GM18868 (cell line): Measurements from ENCODE around the gene CDC26.
A peak's percentile ranks its signal among the peaks of the same experiment; 100 is the strongest.
"Not testable (repeated sequence)": the region's sequence is repeated elsewhere in the genome, so short reads cannot be mapped to it uniquely, and the experiment has no call there.

Experiments used
- ATAC-seq: cut with Tn5 transposase; IDR thresholded peaks from one replicate; pipeline ENCODE4 v1.9.1; 2021; ENCODE audit warnings: mild to moderate bottlenecking, moderate library complexity; ENCODE audit not compliant: unreplicated experiment

The CDC26 gene

DNA sequence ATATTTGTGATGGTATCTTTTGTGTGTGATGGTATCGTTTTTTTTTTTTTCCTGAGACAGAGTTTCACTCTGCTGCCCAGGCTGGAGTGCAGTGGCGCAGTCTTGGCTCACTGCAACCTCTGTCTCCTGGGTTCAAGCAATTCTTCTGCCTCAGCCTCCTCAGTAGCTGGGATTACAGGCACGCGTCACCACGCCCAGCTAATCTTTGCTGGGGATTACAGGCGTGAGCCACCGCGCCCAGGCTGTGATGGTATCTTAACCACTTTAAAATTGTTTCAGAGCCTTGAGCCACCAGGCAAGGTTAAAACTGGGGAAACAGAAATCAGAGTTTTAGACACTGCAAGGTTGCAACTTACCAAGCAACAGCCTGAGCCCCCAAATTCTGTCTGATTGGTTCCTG is 20.9 kb upstream of the CDC26 start:
- not testable (repeated sequence) for ATAC-seq

DNA sequence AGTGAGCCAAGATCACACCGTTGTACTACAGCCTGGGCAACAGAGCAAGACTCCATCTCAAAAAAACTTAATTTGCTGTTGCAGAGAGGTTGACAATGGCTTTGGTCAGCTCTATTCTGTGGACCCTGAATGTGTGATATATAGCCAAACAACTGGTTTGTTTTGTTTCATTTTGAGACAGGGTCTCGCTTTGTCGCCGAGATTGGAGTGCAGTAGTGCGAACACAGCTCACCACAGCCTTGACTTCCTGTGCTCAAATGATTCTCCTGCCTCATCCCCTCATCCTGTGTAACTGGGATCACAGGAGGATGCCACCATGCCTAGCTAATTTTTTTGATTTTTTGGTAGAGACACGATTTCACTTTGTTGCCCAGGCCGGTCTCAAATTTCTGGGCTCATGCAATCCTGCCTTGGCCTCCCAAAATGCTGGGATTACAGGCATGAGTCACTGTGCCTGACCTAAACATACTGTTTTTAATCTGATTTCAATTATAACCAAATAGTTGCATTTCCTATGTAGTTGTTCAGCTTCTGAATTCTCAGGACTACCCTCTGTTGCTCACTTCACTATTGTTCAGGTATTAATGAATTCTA is 18.0 kb upstream of the CDC26 start:
- ATAC-seq = no peak

DNA sequence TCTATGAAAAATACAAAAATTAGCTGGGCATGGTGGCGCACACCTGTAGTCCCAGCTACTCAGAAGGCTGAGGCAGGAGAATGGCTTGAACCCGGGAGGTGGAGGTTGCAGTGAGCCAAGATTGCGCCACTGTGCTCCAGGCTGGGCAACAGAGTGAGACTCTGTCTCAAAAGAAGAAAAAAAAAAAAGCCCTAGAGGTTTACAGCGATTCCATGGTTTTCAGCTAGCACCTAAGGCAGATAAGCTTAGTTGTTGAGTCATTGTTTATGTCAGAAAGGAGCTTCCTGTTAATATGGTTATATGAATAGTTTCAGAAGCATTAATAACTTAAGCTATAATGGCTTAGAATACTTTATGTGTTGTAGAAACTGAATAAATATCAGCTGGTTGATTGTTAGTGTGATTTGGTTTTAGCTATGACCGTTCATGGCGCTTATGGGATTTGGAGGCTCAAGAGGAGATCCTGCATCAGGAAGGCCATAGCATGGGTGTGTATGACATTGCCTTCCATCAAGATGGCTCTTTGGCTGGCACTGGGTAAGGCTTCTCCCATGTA is 14.8 kb upstream of the CDC26 start:
- no peak for ATAC-seq

DNA sequence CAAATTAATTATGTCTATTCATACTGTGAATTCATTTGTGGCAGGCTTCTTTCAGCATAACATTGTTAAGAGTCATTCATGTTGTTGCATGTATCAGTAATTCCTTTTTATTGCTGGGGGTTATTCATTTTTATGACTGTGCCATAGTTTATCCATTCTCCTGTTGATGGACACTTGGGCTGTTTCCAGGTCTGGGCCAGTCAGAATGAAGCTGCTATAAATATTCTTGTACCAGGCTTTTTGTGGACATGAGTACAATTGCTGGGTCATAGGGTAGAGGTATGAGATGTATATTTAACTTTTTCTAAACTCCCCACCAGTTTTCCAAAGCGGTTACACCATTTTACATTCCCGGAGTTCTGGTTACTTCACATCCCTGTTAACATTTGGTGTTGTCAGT is 13.7 kb upstream of the CDC26 start:
- ATAC-seq = no peak

DNA sequence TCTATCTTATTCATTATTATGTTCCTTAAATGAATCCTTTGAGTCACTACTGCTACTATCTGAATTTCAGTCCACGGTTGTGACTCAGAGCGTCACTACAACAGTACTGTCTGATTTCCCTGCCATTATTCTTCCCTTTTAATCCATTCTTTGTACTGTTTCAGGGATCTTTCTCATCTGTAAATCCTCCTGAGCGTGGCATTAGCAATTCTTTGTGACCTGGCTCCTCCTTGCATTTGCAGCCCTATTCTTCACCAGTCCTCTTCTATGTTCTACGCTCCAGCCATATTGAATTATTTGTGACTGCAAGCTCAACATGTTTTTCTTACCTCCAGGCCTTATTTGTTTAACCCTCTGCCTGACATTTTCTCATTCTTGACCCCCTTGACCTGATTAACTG is 6.0 kb upstream of the CDC26 start:
- no peak for ATAC-seq

DNA sequence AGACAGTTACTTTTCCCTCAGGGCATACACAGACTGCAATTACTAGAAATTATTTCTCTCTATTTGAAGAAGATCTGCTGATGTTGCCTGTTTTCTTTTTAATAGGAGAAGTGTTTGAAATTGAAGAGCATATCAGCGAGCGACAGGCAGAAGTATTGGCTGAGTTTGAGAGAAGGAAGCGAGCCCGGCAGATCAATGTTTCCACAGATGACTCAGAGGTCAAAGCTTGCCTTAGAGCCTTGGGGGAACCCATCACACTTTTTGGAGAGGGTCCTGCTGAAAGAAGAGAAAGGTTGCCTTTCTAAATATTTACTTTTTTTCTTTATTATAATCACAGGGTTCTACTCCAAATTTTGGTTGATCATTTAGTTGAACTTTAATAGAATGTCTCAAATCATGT is 3.5 kb upstream of the CDC26 start:
- no peak for ATAC-seq

DNA sequence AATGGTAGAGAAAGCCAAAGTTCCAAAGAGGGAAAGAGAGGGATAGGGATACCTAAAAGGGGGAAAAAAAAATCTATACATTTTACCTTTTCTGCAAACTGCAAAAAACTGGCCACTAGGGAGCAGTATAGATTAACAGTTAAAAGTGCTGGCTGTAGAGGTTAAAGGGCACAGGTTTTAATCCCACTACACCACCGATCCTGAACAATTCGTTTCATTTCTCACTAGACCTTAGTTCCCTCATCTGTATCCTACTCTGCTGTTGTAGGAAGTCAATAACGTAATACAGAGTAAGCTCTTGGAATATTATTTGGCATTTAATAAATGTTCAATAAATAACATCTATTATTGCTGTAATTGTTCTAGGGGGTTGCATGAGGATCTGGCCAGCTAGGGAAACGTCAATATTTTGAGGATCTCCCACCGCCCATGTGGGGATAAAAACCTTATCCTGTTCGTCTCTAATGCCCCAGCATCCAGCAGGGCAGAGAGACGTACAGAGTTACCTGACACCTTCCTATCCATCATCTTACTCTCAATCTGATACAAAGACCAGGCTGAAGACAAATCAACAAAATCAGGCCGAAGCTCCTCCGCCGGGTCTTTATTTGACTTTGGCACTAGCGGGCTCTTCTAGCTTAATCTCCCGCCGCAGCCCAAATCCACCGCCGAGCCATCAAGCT is 757 bp downstream of the CDC26 start:
- no peak for ATAC-seq

DNA sequence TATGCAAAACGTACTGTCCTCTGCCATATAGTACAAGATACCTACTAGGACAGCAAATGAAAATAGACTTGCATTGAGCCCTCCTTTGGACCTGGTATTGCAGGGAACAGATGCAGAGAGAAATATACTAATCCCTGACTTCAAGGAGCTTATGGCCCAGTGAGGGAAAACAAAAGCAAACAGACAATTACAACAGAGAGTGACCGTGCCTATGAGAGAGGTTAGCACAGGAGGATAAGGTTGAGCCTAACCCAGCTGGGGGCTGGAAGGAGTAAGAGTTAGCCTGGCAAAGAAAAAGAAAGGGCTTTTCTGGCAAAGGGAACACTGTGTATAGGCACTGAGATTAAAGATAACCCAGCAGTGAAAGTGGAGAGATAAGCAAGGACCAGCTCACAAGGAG is 5.5 kb downstream of the CDC26 start:
- ATAC-seq = no peak

DNA sequence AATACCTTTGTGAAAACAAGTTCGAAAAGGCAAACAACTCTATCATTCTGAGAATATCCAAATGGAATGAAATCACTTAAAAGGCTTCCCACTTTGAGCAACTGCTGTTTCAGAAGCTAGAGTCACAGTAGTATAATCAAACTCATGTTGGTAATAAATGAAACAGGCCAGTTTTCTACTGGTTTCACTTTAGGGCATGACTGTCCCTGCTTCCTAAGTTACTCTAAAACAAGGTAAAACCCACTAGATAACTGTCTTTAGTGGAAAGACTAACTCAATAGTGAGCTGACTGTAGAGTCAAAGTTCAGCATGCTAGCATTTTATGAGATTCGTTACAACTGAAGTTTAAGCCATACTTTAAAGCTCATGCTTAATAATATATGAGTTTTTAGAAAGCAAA is 6.0 kb downstream of the CDC26 start:
- no peak for ATAC-seq

DNA sequence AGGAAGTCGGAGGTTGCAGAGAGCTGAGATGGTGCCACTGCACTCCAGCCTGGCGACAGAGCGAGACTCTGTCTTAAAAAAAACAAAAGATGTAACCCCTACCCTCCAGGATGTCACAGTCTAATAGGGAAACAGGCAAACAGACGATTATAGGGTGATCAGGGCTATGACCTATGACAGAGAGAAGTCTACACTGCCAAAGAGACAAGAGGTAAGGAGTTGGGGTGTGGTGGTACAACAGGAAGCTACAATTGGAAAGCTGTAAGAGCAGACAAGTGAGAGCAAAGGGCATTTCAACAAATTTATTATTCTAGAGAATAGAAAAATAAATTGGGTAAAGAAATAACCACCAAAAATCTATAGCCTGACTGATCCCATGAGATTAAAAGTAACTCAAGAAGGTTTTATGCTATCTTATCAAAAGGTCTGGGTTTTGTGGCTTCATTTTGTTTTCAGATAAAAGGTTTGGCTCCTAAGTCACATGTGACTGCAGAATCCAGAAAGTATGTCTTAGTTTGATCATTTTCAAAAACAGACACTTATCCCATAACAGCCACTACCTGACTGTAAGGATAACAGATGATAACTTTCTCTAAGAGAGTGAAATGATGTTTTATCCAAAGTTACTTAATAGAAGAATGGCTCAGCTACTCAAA is 7.3 kb downstream of the CDC26 start:
- no peak for ATAC-seq

DNA sequence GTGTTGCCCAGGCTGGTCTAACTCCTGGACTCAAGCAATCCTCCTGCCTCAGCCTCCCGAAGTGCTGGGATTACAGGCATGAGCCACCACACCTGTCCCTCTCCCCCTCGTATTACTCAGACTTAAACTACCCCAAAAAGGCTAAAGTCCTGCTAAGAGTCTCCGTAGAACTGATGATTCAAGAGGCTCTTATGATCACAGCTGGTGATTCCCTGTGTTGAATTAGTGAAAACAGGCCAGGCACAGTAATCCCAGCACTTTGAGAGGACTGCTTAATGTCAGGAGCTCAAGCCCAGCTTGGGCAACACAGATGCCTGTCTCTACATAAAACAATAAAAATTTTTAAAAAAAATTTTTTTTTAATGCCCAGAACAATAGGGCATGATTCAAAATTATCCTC is 9.2 kb downstream of the CDC26 start:
- no peak for ATAC-seq

DNA sequence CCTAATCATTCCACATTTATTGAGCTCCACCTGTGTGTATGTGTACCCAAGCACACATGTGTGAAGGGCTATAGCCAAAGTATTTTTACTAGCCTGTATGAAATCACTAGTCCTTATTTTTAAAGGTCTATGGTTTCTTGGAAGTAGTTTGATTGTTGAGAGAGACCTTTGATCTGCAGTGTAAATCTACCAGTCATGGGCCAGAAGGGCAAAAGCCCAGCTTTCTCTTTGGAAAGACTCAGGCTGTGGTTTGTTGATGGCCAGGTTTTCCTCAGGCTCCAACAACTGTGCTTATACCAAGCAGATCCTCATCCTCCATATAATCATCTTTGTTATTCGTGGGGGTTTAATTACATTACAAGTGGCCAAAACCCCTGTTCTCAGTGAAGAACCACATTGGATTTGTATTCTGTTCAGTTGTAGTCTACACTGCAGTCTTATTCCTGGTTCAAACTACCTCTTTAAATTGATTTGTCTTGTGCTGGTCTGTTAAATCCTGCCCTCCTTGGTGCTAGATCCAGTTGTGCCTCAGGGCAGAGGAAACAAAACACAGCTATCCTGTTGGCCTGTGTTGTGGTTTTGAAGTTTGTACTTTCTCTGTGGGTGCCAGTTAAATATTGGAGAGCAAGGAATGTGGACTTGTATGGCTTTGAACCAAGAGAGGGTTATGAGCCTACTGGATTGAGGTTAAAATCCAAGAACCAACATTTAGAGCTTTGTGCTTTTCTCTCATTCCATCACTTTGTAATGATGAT is 13.3 kb downstream of the CDC26 start:
- ATAC-seq = no peak

DNA sequence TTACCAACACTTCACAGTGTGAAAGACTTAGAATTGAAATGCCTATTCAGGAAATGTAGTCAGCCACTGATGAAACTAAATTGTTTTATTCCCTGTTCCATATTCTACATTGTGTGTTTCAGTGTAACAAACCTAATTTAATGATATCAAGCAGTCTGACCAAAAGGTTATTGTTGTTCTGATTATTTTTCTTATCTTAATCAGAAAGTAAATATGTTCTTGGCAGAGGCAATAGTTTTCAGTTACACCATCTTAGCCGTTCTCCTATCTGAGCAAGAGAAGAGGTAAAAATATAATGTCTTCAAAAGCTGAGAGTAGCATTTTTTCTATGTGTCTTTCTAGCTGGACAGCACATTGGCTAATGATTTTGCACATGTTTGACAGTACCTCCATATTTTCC is 17.1 kb downstream of the CDC26 start:
- ATAC-seq = no peak

DNA sequence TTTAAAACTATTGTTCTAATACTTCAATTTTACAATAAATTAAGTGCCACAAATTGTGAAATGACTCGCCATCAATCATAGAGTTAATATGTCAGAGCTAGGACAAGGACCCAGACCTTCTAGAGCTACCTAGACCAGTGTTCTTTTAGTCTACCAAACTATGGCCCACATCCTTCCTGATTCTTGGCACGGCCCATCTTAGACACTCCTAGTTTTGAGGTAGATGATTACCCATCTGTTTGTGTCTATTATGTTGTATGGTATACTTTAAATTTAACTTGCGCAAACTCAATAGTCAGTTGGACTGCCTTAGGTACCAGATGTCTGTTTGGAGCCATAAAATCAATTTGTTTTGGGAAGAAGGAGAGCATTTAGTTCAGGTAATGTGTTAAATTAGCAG is 17.5 kb downstream of the CDC26 start:
- no peak for ATAC-seq

DNA sequence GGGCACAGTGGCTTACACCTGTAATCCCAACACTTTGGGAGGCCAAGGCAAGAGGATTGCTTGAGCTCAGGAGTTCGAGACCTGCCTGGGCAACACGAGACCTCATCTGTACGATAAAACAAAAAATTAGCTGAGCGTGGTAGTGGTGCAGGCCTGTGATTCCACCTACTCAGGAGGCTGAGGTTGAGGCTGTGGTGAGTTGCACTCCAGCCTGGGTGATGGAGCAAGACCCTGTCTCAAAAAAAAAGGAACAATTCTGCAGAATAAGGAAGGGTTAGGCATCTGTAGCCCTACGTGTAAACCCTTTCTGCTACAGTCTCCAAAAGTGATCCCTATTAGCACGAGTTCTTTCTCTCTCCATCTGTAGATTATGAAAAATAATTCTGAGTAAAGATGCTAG is 19.9 kb downstream of the CDC26 start:
- ATAC-seq = no peak

DNA sequence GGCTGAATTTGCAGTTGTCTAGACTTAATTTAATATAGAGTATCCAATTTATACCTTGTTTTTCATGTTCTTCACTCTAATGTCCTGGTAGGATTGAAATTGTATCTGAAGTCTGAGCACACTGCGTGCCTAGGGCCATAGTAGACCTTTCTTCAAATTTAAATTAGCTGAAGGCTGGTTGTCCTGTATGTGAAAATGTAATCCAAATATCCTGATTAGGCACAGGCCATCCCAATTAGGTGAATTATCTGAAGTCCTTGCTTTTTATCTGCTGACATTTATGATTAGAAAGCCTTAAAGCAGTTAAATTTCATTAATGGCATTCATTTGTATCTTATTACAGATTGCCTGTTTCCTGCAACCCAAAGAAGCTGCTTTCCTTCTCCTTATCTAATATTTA is 20.4 kb downstream of the CDC26 start:
- ATAC-seq = no peak

DNA sequence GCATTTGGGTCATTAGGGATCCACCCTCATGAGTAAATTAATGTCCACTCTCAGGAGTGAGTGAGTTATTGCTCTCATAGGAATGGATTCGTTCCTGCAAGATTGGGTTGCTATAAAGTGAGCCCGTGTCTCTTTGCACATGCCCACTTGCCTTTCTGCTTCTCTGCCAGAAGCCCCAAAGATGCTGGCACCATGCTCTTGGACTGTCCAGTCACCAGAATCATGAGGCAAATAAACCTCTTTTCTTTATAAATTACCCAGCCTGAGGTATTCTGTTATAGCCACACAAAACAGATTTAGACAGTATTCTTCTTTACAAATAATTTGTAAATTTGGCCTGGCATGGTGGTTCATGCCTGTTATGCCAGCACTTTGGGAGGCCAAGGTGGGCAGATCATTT is 24.6 kb downstream of the CDC26 start:
- no peak for ATAC-seq

DNA sequence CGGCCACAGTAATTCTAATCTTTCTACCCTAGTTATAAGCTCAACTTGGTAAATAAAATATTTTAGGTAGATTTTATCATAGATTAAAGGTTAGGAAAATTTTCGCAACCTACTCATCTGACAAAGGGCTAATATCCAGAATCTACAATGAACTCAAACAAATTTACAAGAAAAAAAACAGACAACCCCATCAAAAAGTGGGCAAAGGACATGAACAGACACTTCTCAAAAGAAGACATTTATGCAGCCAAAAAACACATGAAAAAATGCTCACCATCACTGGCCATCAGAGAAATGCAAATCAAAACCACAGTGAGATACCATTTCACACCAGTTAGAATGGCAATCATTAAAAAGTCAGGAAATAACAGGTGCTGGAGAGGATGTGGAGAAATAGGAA is 25.7 kb downstream of the CDC26 start:
- not testable (repeated sequence) for ATAC-seq

DNA sequence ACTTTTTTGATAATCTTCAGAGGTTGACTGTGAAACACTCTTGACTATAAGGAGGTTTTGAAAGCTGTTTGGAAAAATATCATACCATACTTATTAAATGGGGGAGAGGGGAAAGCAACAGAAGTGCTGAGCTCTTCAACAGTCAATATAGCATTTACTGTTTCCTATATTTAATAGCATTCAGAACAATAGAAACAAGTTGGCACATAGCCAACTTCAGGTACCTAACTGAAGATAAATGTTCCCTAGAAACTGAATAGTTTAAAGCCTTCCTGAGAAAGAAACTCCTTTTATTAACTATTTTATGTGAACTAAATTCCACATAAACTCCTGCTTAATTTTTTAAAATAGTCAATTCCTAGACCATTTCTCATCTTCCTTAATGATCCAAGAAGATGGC is 27.7 kb downstream of the CDC26 start:
- ATAC-seq = no peak

DNA sequence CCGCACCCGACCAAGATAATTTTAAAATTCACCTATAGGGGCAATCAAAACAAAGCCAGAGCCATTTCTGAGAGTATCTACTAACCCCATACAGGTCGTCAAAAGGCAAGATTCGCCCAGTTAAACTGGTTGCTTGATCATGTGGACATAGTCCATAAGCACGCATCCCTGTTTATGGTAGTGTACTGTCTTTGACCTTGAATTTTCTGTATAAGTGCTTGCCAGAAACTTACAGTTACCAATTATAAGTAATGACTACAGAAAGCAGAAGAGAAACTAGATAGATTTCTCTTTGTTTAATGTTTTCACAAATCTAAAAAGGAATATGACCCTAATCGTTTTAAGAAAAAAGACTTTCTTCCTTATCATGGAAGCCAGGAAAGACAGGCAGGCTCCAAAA is 28.4 kb downstream of the CDC26 start:
- ATAC-seq = peak; percentile 74

DNA sequence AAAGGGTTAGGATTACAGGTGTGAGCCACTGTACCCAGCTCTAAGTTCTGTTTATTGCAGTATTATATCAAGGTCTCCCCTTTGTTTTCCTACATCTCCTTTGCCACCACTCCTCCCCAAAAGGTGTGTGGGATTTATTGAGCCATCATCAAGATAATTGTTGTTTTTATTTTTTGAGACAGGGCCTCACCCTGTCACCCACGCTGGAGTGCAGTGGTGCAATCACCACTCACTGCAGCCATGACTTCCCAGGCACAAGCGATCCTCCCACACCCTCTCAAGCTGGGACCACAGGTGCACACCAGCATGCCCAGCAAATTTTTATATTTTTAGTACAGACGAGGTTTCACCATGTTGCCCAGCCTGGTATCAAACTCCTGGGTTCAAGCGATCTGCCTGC is 29.5 kb downstream of the CDC26 start:
- ATAC-seq = no peak

DNA sequence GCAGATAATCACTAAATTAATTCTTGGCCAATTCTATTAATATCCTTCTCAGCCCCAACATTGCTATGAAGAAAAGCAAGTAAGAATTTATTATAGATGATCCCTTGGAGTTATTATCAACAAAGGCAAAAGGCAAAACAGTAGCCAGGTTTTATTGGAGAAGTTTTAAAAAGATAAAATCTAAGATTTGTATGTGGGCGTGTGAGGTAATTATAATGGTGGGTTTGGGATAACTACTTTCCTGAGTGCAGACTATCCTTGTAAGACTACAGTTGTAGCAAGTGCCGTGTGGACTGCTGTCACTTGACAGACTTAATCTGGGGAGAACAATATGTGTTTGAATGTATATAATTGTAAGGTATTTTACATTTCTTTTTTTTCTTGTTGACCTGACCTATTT is 30.8 kb downstream of the CDC26 start:
- ATAC-seq = no peak
